Duodenal mucosa (tissue), 2 donors: ENCODE data around the gene DLG2.
"Not testable (repeated sequence)": the region's sequence is repeated elsewhere in the genome, so short reads cannot be mapped to it uniquely, and the experiment has no call there.

Experiments
- H3K27ac ChIP-seq: one replicate; pipeline ENCODE4 v1.7.0; 2013; ENCODE audit warnings: low read depth, low read length
- H3K27me3 ChIP-seq, 2 donors: one replicate each; pipeline ENCODE4 v1.7.0; 2013; ENCODE audit warnings: low read length in 2 of 2, control low read depth in 1 of 2; ENCODE audit not compliant: insufficient read depth in 2 of 2, control insufficient read depth in 1 of 2
- H3K36me3 ChIP-seq, 2 donors: one replicate each; pipeline ENCODE4 v1.7.0; 2013; ENCODE audit warnings: low read length in 2 of 2, control low read depth in 1 of 2; ENCODE audit not compliant: insufficient read depth in 2 of 2, control insufficient read depth in 1 of 2
- H3K4me1 ChIP-seq, 2 donors: one replicate each; pipeline ENCODE4 v1.7.0; 2013; ENCODE audit warnings: low read length in 2 of 2, control low read depth in 1 of 2; ENCODE audit not compliant: insufficient read depth in 2 of 2, control insufficient read depth in 1 of 2
- H3K4me3 ChIP-seq, 2 donors: one replicate each; pipeline ENCODE4 v1.7.0; 2013; ENCODE audit warnings: low read length in 2 of 2, low read depth in 1 of 2
- H3K9ac ChIP-seq, 2 donors: one replicate each; pipeline ENCODE4 v1.7.0; 2013; ENCODE audit warnings: low read length in 2 of 2, low read depth in 1 of 2
- H3K9me3 ChIP-seq, 2 donors: one replicate each; pipeline ENCODE4 v1.7.0; 2013; ENCODE audit warnings: low read length in 2 of 2, control low read depth in 1 of 2; ENCODE audit not compliant: control insufficient read depth in 1 of 2

The DLG2 gene

DNA sequence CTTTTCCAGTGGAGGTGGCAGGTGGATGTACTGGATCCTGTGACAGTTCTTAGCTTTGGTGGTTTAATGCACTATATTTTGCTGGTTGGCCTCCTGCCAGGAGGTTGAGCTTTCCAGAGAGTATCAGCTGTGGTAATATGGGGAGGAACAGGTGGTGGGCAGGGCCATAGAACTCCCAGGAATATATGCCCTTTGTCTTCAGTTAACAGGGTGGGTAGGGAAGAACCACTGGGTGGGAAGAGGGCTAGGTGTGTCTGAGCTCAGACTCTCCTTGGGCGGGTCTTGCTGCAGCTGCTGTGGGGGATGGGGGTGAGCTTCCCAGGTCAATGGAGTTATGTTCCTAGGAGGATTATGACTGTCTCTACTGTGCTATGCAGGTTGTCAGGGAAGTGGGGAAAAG is 203.8 kb downstream of the DLG2 start:
- H3K36me3 ChIP-seq = no peaks in the 10 kb centered on the region
- no peak overlapping the region for H3K4me3 ChIP-seq
- H3K4me1 ChIP-seq = no peaks in the 10 kb centered on the region
- no peak overlapping the region for H3K27ac ChIP-seq
- H3K27me3 ChIP-seq = no peaks in the 10 kb centered on the region
- H3K9me3 ChIP-seq = peaks cover 5 to 28% of the 10 kb centered on the region in 2 donors
- no peak overlapping the region for H3K9ac ChIP-seq

DNA sequence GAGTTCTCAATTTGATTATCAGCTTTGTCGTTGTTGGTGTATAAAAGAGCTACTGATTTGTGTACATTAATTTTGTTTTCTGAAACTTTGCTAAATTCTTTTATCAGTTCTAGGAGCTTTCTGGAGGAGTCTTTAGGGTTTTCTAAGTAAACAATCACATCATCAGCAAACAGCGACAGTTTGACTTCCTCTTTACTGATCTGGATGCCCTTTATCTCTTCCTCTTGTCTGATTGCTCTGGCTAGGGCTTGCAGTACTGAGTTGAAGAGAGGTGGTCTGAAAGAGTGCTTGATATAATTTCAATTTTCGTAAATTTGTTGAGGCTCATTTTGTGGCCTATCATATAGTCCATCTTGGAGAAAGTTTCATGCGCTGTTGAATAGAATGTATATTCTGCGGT is 213.0 kb downstream of the DLG2 start:
- Histone ChIP-seq H3K9me3 (peaks cover 5 to 14% of the 10 kb centered on the region in 2 donors), H3K4me3 (no peak overlapping the region), H3K4me1 (no peaks in the 10 kb centered on the region), H3K36me3 (no peaks in the 10 kb centered on the region), H3K9ac (no peak overlapping the region), H3K27ac (no peak overlapping the region), H3K27me3 (no peaks in the 10 kb centered on the region)

DNA sequence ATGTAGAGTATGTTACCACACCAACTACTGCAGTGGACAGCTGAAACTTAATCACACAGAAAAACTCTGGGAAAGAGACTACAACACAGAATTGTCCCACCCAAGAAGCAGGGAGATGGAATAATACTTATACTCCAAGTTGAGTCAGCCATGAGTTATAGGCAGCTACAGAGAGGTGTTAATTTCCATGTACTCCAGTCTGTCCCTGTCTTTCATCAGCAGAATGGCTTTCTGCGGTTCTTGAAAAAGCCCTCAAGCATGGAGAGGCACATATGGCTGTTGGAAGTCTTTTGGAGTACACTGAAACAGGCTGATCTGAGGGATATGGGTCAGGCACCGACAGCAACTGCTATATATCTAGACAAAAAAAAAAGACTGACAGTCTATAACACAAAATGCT is 219.5 kb downstream of the DLG2 start:
- H3K4me1 ChIP-seq = no peaks in the 10 kb centered on the region
- H3K36me3 ChIP-seq = no peaks in the 10 kb centered on the region
- no peaks in the 10 kb centered on the region for H3K27me3 ChIP-seq
- H3K4me3 ChIP-seq = no peak overlapping the region
- H3K9ac ChIP-seq = no peak overlapping the region
- H3K9me3 ChIP-seq = peaks cover 0 to 7% of the 10 kb centered on the region in 2 donors
- no peak overlapping the region for H3K27ac ChIP-seq

DNA sequence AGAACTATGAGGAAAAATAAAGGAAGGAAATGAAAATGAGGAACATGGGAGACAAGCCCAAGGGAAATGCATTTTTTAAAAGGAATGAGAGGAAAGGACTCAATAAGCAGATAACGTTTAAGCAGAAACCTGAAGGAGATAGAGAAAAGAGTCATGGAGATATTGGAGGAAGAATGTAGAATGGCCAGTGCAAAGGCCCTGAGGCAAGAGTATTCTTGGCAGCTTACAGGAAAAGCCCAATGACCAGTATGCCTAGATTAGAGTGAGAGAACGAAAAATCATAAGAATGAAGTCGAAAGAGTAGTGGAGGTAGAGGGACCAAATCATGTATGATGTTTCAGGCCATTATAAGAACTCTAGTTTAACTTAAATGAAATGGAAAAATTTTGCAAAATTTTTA is 220.3 kb downstream of the DLG2 start:
- Histone ChIP-seq H3K4me3 (no peak overlapping the region), H3K4me1 (no peaks in the 10 kb centered on the region), H3K9me3 (peaks cover 0 to 4% of the 10 kb centered on the region in 2 donors), H3K27ac (no peak overlapping the region), H3K27me3 (no peaks in the 10 kb centered on the region), H3K9ac (no peak overlapping the region), H3K36me3 (no peaks in the 10 kb centered on the region)

DNA sequence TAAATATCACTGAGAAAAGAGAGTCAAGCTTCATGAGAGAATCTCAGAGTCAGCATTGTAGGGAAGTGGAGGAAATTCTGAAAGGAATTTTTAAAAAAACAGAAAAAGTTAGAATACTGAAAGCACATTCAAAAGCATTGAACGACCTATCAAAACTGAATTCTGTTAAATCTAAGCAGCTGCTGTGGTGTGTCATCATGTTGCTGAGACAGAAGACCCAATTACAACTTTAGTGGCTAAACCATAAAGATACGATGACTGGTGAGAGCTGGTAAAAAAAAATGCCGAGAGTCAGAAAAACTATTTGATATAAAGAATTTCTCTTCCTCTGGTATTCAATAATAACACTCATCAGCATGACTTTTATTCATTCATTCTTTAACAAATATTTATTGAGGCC is 220.8 kb downstream of the DLG2 start:
- H3K27me3 ChIP-seq = no peaks in the 10 kb centered on the region
- no peak overlapping the region for H3K4me3 ChIP-seq
- no peaks in the 10 kb centered on the region for H3K4me1 ChIP-seq
- no peak overlapping the region for H3K9ac ChIP-seq
- peaks cover 0 to 4% of the 10 kb centered on the region in 2 donors for H3K9me3 ChIP-seq
- H3K27ac ChIP-seq = no peak overlapping the region
- no peaks in the 10 kb centered on the region for H3K36me3 ChIP-seq

DNA sequence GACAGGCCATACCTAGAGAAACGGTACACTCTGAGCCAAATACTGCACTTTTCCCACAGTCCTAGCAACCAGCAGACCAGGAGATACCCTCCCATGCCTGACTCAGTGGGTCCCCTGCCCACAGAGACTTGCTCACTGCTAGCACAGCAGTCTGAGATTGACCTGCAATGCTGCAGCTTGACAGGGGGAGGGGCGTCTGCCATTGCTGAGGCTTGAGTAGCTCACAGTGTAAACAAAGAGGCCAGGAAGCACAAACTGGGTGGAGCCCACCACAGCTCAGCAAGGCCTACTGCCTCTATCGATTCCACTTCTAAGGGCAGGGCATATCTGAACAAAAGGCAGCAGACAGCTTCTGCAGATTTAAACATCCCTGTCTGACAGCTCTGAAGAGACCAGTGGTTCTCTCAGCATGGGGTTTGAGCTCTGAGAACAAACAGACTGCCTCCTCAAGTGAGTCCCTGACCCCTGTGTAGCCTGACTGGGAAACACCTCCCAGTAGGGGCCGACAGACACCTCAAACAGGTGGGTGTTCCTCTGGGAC is 231.6 kb downstream of the DLG2 start:
- not testable (repeated sequence) for H3K9ac ChIP-seq, H3K36me3 ChIP-seq, H3K4me1 ChIP-seq, H3K27ac ChIP-seq, H3K27me3 ChIP-seq, H3K4me3 ChIP-seq, H3K9me3 ChIP-seq

DNA sequence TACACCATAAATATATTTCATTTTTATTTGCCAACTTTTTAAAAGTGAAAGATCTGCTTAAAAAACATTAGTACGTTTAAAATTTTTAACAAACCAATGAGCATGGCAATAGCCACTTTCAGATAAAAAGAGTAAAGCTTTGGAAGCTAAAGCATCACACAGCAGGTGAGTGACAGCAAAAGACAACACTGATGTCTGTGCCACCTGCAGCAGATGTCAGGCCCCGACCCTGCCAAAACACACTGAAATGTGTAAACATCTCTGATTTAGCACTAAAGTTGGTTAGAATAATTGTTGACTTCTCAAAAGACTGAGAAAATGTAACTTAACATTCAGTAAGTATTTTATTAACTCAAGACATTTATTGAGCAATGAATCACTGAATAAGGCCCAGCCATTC is 232.9 kb downstream of the DLG2 start:
- Histone ChIP-seq H3K4me3 (no peak overlapping the region), H3K27ac (no peak overlapping the region), H3K27me3 (no peaks in the 10 kb centered on the region), H3K4me1 (no peaks in the 10 kb centered on the region), H3K9me3 (peaks cover 0 to 6% of the 10 kb centered on the region in 2 donors), H3K36me3 (no peaks in the 10 kb centered on the region), H3K9ac (no peak overlapping the region)

DNA sequence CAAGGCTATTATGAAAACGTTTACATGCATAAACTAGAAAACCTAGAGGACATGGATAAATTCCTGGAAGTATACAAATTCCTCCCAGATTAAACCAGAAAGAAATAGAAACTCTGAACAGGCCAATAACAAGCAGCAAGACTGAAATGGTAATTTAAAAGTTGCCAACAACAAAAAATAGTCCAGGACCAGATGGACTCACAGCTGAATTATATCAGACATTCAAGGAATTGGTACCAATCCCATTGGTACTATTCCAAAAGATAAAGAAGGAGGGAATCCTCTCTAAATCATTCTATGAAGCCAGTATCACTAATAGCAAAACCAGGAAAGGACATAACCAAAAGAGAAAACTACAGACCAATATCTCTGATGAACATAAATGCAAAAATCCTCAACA is 236.0 kb downstream of the DLG2 start:
- Histone ChIP-seq H3K9me3 (peaks cover 0 to 6% of the 10 kb centered on the region in 2 donors), H3K4me1 (no peaks in the 10 kb centered on the region), H3K36me3 (no peaks in the 10 kb centered on the region), H3K9ac (no peak overlapping the region), H3K27ac (no peak overlapping the region), H3K27me3 (no peaks in the 10 kb centered on the region), H3K4me3 (no peak overlapping the region)

DNA sequence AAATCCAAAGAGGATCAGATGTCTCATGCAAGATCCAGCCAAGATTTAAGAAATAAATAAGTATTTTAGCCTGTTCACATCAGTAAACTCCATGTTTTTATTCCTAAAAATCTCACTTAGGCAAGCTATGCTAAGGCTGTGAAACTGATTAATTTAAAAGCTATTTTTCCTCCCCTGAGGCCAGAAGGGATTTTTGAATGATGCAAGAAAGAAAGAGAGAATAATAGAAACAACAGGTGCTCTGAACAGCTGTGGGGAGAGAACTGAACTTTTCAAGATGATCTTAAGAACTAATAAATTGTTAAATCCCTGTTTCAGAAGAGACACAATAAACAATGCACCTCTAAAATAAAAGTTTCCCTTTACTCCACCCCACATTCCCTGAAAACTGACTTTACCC is 241.6 kb downstream of the DLG2 start:
- Histone ChIP-seq H3K36me3 (no peaks in the 10 kb centered on the region), H3K27me3 (no peaks in the 10 kb centered on the region), H3K4me3 (no peak overlapping the region), H3K27ac (no peak overlapping the region), H3K9me3 (peaks cover 0 to 7% of the 10 kb centered on the region in 2 donors), H3K4me1 (no peaks in the 10 kb centered on the region), H3K9ac (no peak overlapping the region)

DNA sequence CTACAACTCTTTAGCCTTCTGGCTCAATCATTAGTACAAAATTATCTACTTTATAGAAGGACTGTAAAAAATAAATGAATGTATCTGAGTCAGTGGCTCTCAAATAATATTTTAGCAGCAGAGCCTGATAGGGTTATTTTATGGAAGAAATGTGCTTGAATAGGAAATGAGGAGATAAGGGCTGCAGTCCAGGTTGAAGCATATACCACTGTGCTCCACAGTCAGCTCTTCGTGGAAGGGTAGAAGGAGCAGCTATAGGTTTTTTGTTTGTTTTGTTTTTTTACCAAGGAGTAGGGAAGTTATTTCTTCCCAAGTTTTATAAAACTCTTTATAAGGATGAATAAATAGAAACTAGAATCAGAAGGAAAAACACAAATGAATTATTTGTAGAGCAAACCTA is 242.0 kb downstream of the DLG2 start:
- Histone ChIP-seq H3K9ac (no peak overlapping the region), H3K4me3 (no peak overlapping the region), H3K4me1 (no peaks in the 10 kb centered on the region), H3K27me3 (no peaks in the 10 kb centered on the region), H3K36me3 (no peaks in the 10 kb centered on the region), H3K9me3 (peaks cover 0 to 7% of the 10 kb centered on the region in 2 donors), H3K27ac (no peak overlapping the region)

DNA sequence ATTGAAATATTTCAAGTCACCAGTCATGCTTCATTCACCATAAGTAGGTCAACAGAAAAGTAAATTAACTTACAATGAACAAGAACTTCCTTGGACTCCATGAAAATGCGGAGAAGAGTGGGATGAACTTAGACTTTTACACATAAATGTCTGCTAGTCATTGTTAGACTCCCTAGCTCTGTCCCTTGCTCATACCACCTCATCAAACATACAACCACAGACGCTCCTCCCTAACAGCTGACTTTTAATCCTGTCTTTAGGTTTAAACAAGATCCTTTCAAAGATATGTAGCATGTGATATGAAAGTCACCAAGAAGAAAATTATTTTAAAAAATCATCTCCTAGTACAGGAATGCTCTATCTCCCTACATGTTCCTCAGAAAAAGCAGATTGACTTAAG is 248.1 kb downstream of the DLG2 start:
- Histone ChIP-seq H3K27ac (no peak overlapping the region), H3K27me3 (no peaks in the 10 kb centered on the region), H3K4me3 (no peak overlapping the region), H3K4me1 (no peaks in the 10 kb centered on the region), H3K9me3 (peaks cover 0 to 7% of the 10 kb centered on the region in 2 donors), H3K36me3 (no peaks in the 10 kb centered on the region), H3K9ac (no peak overlapping the region)
